OCI-LY1 (cell line): ENCODE data around the gene CTNNA3.

Source experiments
- CTCF ChIP-seq: fragments of 200-600 bp; sonication (generic), shearing (Covaris generic); IDR thresholded peaks from 2 replicates; pipeline ENCODE4 v1.5.1; 2017; ENCODE audit warnings: mild to moderate bottlenecking, antibody characterized with exemption, low read length, moderate library complexity, mixed read lengths
- EZH2 ChIP-seq: fragments of 200-600 bp; sonication (generic), shearing (Covaris generic); IDR thresholded peaks from 2 replicates; pipeline ENCODE4 v1.8.0; 2017; ENCODE audit warnings: borderline replicate concordance, mixed run types, mild to moderate bottlenecking, antibody characterized with exemption, low read length, moderate library complexity, mixed read lengths

- TF ChIP-seq CTCF (no peak), EZH2 (no peak)
These were observed 860.6 kb downstream of the CTNNA3 start for GRCh38 chr10:66835400-66835799.
